NT2/D1 (cell line): Measurements from ENCODE around the gene AP2A2.

ENCODE experiments used
- DNase-seq: peaks from one replicate; pipeline ENCODE4 v3.0.0-alpha.2; 2011; ENCODE audit warnings: low read depth, low spot score
- H3K27me3 ChIP-seq: 2 replicates; pipeline ENCODE4 v1.6.0; 2011; ENCODE audit warnings: mild to moderate bottlenecking; ENCODE audit not compliant: insufficient read length, insufficient read depth
- H3K36me3 ChIP-seq: 2 replicates; pipeline ENCODE4 v1.6.1; 2011; ENCODE audit warnings: mild to moderate bottlenecking, low read length, mixed read lengths; ENCODE audit not compliant: insufficient read depth, insufficient read length
- H3K4me1 ChIP-seq: 2 replicates; pipeline ENCODE4 v1.5.1; 2011; ENCODE audit not compliant: insufficient read depth, insufficient read length
- H3K4me3 ChIP-seq: 2 replicates; pipeline ENCODE4 v1.5.1; 2011; ENCODE audit warnings: low read depth; ENCODE audit not compliant: insufficient read length
- H3K9ac ChIP-seq: 2 replicates; pipeline ENCODE4 v1.6.0; 2011; ENCODE audit warnings: low read depth; ENCODE audit not compliant: insufficient read length
- H3K9me3 ChIP-seq: 2 replicates; pipeline ENCODE4 v1.5.1; 2011; ENCODE audit warnings: mild to moderate bottlenecking, low read length; ENCODE audit not compliant: insufficient read depth
- SUZ12 ChIP-seq: IDR thresholded peaks from 2 replicates; pipeline ENCODE4 v1.6.1; 2011; ENCODE audit not compliant: insufficient read length, insufficient read depth; ENCODE audit errors: extremely low read depth
- YY1 ChIP-seq: IDR thresholded peaks from 2 replicates; pipeline ENCODE4 v1.6.1; 2011; ENCODE audit not compliant: insufficient read length, insufficient read depth
- ZNF274 ChIP-seq: IDR thresholded peaks from 2 replicates; pipeline ENCODE4 v1.6.1; 2011; ENCODE audit warnings: mild to moderate bottlenecking, low read depth, low read length

AP2A2 gene

DNA sequence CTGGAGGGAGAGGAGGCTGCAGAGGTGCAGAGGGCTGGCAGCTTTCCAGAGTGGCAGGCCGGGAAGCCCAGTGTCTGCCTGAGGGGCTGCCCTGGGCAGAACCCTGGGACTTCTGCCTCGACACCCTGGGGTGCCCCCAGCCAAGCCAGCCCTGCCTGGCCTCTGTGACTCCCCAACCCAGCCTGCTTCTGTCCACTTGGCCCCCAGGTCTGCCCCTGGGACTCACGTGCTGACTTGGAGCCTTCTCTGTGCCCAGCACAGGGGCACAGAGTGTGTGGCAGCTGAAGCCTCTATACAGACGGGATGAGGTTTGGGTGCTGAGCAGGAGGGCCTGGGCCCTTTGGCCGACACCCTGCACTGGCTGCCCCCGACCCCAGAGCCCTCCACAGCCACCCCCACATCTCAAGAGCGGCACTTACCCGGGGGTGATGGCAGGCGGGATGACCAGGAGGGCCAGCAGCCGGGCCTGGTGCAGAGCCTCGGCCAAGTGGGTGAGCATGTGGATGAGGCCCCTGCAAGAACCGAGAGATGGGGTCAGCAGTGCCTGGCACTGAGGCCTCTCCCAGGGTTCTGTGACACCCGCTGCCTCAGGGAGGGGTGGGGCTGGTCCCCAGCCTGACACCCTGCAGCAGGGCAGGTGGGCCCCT, 32.5 kb upstream of the AP2A2 start:
- Histone ChIP-seq H3K36me3 (peaks cover 79% of the 10 kb centered on the region), H3K4me1 (peaks cover 54% of the 10 kb centered on the region), H3K9ac (peak overlapping the region; percentile 61), H3K27me3 (no peaks in the 10 kb centered on the region), H3K4me3 (no peak overlapping the region), H3K9me3 (no peaks in the 10 kb centered on the region)
- no peak for DNase-seq
- TF ChIP-seq SUZ12 = no peak
- no peak for TF ChIP-seq ZNF274
- no peak for TF ChIP-seq YY1

GRCh38 chr11:894575-895201, 31.0 kb upstream of the AP2A2 start:
- peaks cover 80% of the 10 kb centered on the region for H3K36me3 ChIP-seq
- DNase-seq = no peak
- no peaks in the 10 kb centered on the region for H3K9me3 ChIP-seq
- no peaks in the 10 kb centered on the region for H3K27me3 ChIP-seq
- H3K9ac ChIP-seq = peak overlapping the region; percentile 37
- H3K4me3 ChIP-seq = no peak overlapping the region
- H3K4me1 ChIP-seq = peaks cover 56% of the 10 kb centered on the region
- no peak for TF ChIP-seq SUZ12
- no peak for TF ChIP-seq YY1
- no peak for TF ChIP-seq ZNF274

DNA sequence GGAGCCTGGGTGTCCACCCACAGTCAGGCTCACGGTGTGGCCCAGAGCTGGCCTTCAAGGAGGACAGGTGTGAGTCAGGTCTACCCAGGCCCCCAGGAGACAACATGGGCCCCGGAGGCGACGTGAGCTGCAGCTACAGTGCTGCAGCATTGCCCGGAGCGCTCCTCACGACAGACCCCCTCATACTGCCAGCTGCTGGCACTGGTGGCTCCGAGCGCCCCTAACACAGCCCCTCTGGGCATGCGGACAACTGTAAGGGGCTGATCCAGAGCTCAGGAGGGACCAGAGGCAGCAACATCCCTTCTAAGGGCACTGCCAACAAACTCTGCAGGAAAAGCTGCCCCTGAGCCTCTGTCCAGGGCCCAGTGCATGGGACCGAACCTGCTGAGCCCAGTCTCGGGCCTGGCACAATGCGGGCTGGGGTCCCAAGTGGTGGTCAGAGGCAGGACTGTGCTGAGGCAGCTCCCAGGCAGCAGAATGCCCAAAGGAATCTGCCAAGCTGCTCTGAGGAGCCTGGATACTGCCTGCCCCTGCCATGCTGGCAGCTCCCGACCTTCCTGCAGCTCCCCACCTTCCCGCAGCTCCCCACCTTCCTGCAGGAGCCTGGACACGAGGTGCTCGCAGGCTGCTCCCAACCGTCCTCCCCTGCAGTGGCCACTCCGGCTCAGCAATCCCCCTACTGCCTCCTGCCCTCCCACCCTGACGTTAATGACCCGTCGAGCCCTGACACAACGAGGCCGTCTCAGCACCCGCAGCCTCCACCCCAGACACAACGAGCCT, 30.1 kb upstream of the AP2A2 start:
- Histone ChIP-seq H3K4me3 (no peak overlapping the region), H3K4me1 (peaks cover 49% of the 10 kb centered on the region), H3K36me3 (peaks cover 80% of the 10 kb centered on the region), H3K9me3 (no peaks in the 10 kb centered on the region), H3K9ac (no peak overlapping the region), H3K27me3 (no peaks in the 10 kb centered on the region)
- DNase-seq = no peak
- no peak for TF ChIP-seq SUZ12
- TF ChIP-seq ZNF274 = no peak
- no peak for TF ChIP-seq YY1

DNA sequence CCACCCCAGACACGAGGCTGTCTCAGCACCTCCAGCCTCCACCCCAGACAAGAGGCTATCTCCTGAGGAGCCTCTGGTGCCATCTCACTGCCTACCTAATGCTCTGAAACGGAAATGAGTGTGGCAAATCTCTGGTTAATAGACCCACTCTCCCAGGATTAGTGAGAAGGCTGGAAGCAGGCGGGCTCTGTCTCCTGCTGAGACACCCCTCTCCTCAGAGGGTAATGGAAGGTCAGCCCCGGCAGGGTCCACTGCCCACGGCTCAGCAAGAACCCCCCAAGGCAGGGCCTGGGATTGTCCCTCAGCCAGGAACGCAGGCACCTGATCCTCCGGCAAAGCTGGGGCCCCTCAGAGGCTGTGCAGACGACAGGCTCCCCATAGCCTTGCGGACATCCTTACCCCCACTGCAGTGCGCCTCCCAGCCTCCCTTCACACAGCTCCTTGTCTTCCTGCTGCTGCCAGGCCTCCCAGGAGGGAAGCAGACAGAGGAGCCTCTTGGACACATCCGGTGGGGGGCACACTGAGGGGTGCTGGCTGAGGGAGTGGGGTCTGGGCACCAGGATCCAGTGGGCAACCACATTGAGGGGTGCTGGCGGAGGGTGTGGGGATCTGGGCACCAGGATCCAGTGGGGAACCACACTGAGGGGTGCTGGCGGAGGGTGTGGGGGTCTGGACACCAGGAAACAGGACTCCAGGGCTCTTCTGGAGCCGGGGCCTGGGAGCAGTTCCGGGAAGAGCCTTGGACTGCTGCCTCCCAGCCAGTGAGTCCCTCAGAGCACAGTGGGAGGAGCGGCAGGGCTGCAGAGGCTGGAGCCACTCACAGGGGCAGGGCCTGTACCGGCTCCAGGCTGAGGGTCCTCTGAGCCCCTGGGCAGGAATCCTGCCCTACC, 28.2 kb upstream of the AP2A2 start:
- Histone ChIP-seq H3K9ac (peak overlapping the region; percentile 72), H3K27me3 (no peaks in the 10 kb centered on the region), H3K4me3 (no peak overlapping the region), H3K36me3 (peaks cover 84% of the 10 kb centered on the region), H3K9me3 (no peaks in the 10 kb centered on the region), H3K4me1 (peaks cover 33% of the 10 kb centered on the region)
- no peak for DNase-seq
- no peak for TF ChIP-seq SUZ12
- no peak for TF ChIP-seq ZNF274

DNA sequence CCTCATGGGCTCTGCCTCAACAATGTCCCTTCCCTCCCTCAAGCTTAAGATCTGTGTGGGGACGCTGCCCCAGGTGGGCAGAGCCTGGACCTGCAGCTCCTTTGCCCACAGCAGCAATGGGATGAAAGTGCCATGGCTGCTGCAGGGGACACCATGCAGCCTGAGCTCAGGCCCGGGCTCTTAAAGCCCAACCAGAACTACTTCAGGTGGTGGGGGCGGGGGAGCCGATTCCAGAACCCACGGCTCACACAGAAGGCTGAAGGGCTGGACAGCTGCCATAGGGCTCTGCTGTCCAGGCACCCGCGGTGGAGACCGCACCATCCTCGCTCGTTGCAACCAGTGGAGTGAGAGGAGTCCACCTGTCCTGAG, 27.5 kb upstream of the AP2A2 start:
- no peak for DNase-seq
- H3K4me1 ChIP-seq = peaks cover 27% of the 10 kb centered on the region
- H3K9me3 ChIP-seq = no peaks in the 10 kb centered on the region
- H3K27me3 ChIP-seq = no peaks in the 10 kb centered on the region
- no peak for TF ChIP-seq YY1
- H3K4me3 ChIP-seq = no peak overlapping the region
- peaks cover 84% of the 10 kb centered on the region for H3K36me3 ChIP-seq
- peak overlapping the region; percentile 72 for H3K9ac ChIP-seq

- TF ChIP-seq ZNF274 = no peak
- no peak for TF ChIP-seq SUZ12
- no peak for TF ChIP-seq YY1
- Histone ChIP-seq H3K4me1 (peaks cover 22% of the 10 kb centered on the region), H3K9ac (no peak overlapping the region), H3K36me3 (peaks cover 83% of the 10 kb centered on the region), H3K27me3 (no peaks in the 10 kb centered on the region), H3K9me3 (no peaks in the 10 kb centered on the region), H3K4me3 (no peak overlapping the region)
- DNase-seq = no peak
These were observed 27.0 kb upstream of the AP2A2 start for GRCh38 chr11:898540-899190.
